NT2/D1 (cell line): ENCODE results near the gene ADGRA1.

Experiments used
- SUZ12 ChIP-seq: IDR thresholded peaks from 2 replicates; pipeline ENCODE4 v1.6.1; 2011; ENCODE audit not compliant: insufficient read length, insufficient read depth; ENCODE audit errors: extremely low read depth
- YY1 ChIP-seq: IDR thresholded peaks from 2 replicates; pipeline ENCODE4 v1.6.1; 2011; ENCODE audit not compliant: insufficient read length, insufficient read depth
- ZNF274 ChIP-seq: IDR thresholded peaks from 2 replicates; pipeline ENCODE4 v1.6.1; 2011; ENCODE audit warnings: mild to moderate bottlenecking, low read depth, low read length

GRCh38 chr10:133116455-133116854, 28.7 kb downstream of the ADGRA1 start:
- TF ChIP-seq SUZ12 (no peak), YY1 (no peak), ZNF274 (no peak)
